Neural cell (in vitro differentiated cells): Measurements from ENCODE around the gene COL5A1. TPM values are rescaled to one million over a fixed set of nuclear protein-coding genes. Genes with fewer than 3 reads are reported as not detected.

ENCODE experiments used
- H2AFZ ChIP-seq: fragments of 200-600, 300-800 bp; sonication (generic), shearing (Covaris generic); 2 replicates; pipeline ENCODE4 v1.6.0; 2014; ENCODE audit warnings: low read depth, mild to moderate bottlenecking, antibody characterized with exemption, low read length, moderate library complexity
- H3F3A ChIP-seq: fragments of 200-600 bp; shearing (Covaris generic); 2 replicates; pipeline ENCODE4 v1.6.1; 2016; ENCODE audit warnings: mild to moderate bottlenecking, moderate library complexity, mixed read lengths, antibody characterized with exemption, low read length; ENCODE audit not compliant: insufficient read depth, poor library complexity, severe bottlenecking
- H3K27ac ChIP-seq: fragments of 200-600, 300-800 bp; sonication (generic), shearing (Covaris generic); 2 replicates; pipeline ENCODE4 v1.5.1; 2014; ENCODE audit warnings: mild to moderate bottlenecking, low read length, moderate library complexity
- H3K27me3 ChIP-seq: fragments of 300-800, 200-600 bp; sonication (generic), shearing (Covaris generic); 2 replicates; pipeline ENCODE4 v1.6.0; 2014; ENCODE audit warnings: mild to moderate bottlenecking, low read depth, low read length, moderate library complexity; ENCODE audit not compliant: insufficient read depth
- H3K36me3 ChIP-seq: fragments of 300-800, 200-600 bp; sonication (generic), shearing (Covaris generic); 2 replicates; pipeline ENCODE4 v1.5.1; 2014; ENCODE audit warnings: mild to moderate bottlenecking, antibody characterized with exemption, low read length, moderate library complexity; ENCODE audit not compliant: insufficient read depth
- H3K4me2 ChIP-seq: fragments of 300-800, 200-600 bp; sonication (generic), shearing (Covaris generic); 2 replicates; pipeline ENCODE4 v1.6.0; 2014; ENCODE audit warnings: mild to moderate bottlenecking, low read length
- H3K4me3 ChIP-seq: fragments of 300-800, 200-600 bp; sonication (generic), shearing (Covaris generic); 2 replicates; pipeline ENCODE4 v1.5.1; 2014; ENCODE audit warnings: mild to moderate bottlenecking, low read length, moderate library complexity
- H3K79me2 ChIP-seq: fragments of 200-600 bp; shearing (Covaris generic); replicated peaks from 2 replicates; pipeline ENCODE4 v1.6.0; 2014; ENCODE audit warnings: mild to moderate bottlenecking, low read length, moderate library complexity; ENCODE audit not compliant: insufficient read depth
- H3K9ac ChIP-seq: fragments of 300-800, 200-600 bp; sonication (generic), shearing (Covaris generic); 2 replicates; pipeline ENCODE4 v1.6.1; 2016; ENCODE audit warnings: mild to moderate bottlenecking, low read length, mixed read lengths
- H3K9me2 ChIP-seq: fragments of 200-600 bp; shearing (Covaris generic); 2 replicates; pipeline ENCODE4 v1.6.1; 2016; ENCODE audit warnings: mild to moderate bottlenecking, low read length, mixed read lengths; ENCODE audit not compliant: insufficient read depth
- H3K9me3 ChIP-seq: fragments of 200-600, 300-800 bp; sonication (generic), shearing (Covaris generic); 2 replicates; pipeline ENCODE4 v1.6.1; 2016; ENCODE audit warnings: mild to moderate bottlenecking, mixed run types, low read length, moderate library complexity, mixed read lengths
- H4K20me1 ChIP-seq: fragments of 200-600 bp; shearing (Covaris generic); 2 replicates; pipeline ENCODE4 v1.6.1; 2016; ENCODE audit warnings: mild to moderate bottlenecking, mixed run types; ENCODE audit not compliant: insufficient read depth
- EP300 ChIP-seq: fragments of 450-650 bp; conservative IDR thresholded peaks from 2 replicates; pipeline ENCODE4 v1.6.1; 2014; ENCODE audit warnings: antibody characterized with exemption, mild to moderate bottlenecking, moderate library complexity; ENCODE audit not compliant: poor library complexity, severe bottlenecking
- EZH2 ChIP-seq: fragments of 200-600, 300-800 bp; shearing (Covaris generic), sonication (generic); IDR thresholded peaks from 2 replicates; pipeline ENCODE4 v1.6.1; 2014; ENCODE audit warnings: antibody characterized with exemption, low read length, borderline replicate concordance, mild to moderate bottlenecking; ENCODE audit not compliant: insufficient read depth, poor library complexity, severe bottlenecking
- MXI1 ChIP-seq: fragments of 450-650 bp; conservative IDR thresholded peaks from 2 replicates; pipeline ENCODE4 v1.6.1; 2014; ENCODE audit warnings: antibody characterized with exemption, mild to moderate bottlenecking; ENCODE audit not compliant: poor library complexity, severe bottlenecking
- POLR2AphosphoS5 ChIP-seq: IDR thresholded peaks from 2 replicates; pipeline ENCODE4 v1.6.1; 2012
- RAD21 ChIP-seq: fragments of 450-650 bp; conservative IDR thresholded peaks from 2 replicates; pipeline ENCODE4 v1.6.1; 2014; ENCODE audit warnings: antibody characterized with exemption, mild to moderate bottlenecking, moderate library complexity
- REST ChIP-seq: IDR thresholded peaks from 2 replicates; pipeline ENCODE4 v1.6.1; 2012; ENCODE audit warnings: borderline replicate concordance
- SMC3 ChIP-seq: fragments of 450-650 bp; conservative IDR thresholded peaks from 2 replicates; pipeline ENCODE4 v1.6.1; 2014; ENCODE audit warnings: antibody characterized with exemption, mild to moderate bottlenecking, moderate library complexity; ENCODE audit not compliant: poor library complexity
- TAF1 ChIP-seq: IDR thresholded peaks from 2 replicates; pipeline ENCODE4 v1.6.1; 2012; ENCODE audit warnings: low read depth
- polyA plus RNA-seq: library from polyadenylated mRNA; depleted of rRNA; stranded (reverse); fragments of >200 nt; gene quantifications from 2 replicates; pipeline ENCODE4 v1.2.3, GENCODE V29; 2014
- TF ChIP-seq, protein P1 (sequence below): fragments of 450-650 bp; IDR thresholded peaks from 2 replicates; pipeline ENCODE4 v1.5.1; 2014; ENCODE audit warnings: antibody characterized with exemption, mild to moderate bottlenecking, moderate library complexity; ENCODE audit not compliant: poor library complexity, severe bottlenecking

Gene COL5A1
- polyA plus RNA-seq, 1 donor from 2014 or later: not detected

DNA sequence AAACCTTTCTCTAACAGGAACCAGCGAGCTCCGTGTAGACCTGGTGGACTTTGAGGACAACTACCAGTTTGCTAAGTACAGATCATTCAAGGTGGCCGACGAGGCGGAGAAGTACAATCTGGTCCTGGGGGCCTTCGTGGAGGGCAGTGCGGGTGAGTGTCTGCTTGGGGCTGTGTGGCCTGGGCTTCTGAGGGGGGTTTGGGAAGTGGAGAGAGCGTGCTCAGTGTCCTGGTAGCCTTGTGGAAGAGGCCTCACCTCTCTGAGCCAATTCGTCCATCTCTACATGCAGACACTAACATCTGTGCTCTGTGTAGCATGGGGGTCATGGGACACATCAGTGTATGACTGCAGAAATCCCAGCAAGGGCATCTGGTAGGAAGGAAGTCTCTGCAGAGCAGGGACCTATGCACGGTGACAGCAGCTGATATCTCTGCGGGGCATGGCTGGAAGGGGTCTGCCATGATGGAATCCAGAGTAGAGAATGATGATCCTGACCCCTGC lies 244.9 kb downstream of the COL5A1 start:
- Histone ChIP-seq H3K9me3 (no peaks in the 10 kb centered on the region), H4K20me1 (no peaks in the 10 kb centered on the region), H3K36me3 (no peaks in the 10 kb centered on the region), H2AFZ (no peak overlapping the region), H3K9me2 (no peaks in the 10 kb centered on the region), H3K4me2 (no peak overlapping the region), H3K79me2 (no peaks in the 10 kb centered on the region), H3K4me3 (no peak overlapping the region), H3K27ac (no peak overlapping the region), H3K9ac (no peak overlapping the region), H3K27me3 (no peaks in the 10 kb centered on the region), H3F3A (no peaks in the 10 kb centered on the region)
- TF ChIP-seq RAD21 (no peak), TAF1 (no peak), EZH2 (no peak)

GRCh38 chr9:134887219-134887618 lies 245.6 kb downstream of the COL5A1 start:
- no peak overlapping the region for H3K4me3 ChIP-seq
- no peak overlapping the region for H3K9ac ChIP-seq
- no peak overlapping the region for H2AFZ ChIP-seq
- H3K9me2 ChIP-seq: no peaks in the 10 kb centered on the region
- no peaks in the 10 kb centered on the region for H4K20me1 ChIP-seq
- no peaks in the 10 kb centered on the region for H3K27me3 ChIP-seq
- no peaks in the 10 kb centered on the region for H3K79me2 ChIP-seq
- H3K9me3 ChIP-seq: no peaks in the 10 kb centered on the region
- H3K27ac ChIP-seq: no peak overlapping the region
- no peaks in the 10 kb centered on the region for H3K36me3 ChIP-seq
- no peak overlapping the region for H3K4me2 ChIP-seq
- TF ChIP-seq TAF1 (no peak), SMC3 (no peak)
- no peaks in the 10 kb centered on the region for H3F3A ChIP-seq

DNA sequence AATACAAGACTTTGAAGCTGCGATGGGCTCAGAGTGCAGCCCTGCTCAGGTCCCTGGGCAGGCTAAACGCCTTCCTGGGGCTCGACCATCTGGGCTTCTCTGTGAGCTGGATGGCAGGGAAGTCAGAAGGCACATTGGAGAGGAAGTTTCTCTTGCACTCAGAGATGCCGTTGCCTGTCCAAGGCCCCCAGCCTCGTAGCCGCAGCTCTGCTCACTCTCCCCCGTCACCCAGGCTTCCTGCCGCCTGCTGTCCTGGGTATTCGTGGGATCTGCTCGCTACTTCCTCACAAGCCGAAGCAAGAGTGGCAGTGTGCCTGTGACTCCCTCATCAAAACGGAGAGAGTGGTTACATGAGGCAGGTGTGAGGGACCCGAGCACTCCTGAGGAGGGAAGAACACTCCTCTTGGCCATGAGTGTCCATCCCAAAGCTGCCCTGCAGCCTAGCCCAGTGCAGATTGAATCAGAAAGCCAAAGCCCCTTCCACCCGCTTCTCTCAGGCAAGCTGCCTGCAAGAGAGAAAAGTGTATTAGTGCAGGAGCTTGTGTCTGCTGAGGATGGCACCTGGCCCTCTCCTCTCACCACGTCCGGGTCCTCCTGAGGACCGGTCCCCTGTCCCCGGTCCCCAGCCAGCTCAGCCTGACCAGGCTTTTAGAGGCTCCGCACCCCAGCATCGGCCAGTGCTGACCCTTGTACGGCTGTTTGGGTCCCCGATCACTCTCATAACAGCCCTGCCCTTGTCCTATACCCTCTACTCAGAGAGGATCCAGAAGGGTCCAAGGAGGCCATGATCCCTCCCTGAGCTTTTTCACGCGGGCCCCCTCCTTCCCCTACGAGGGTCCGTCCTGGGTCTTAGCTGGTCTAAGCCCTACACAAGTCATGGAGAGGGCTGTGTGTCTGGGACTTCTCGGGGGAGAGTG lies 246.3 kb downstream of the COL5A1 start:
- no peaks in the 10 kb centered on the region for H3K27me3 ChIP-seq
- H3K9me2 ChIP-seq: no peaks in the 10 kb centered on the region
- no peaks in the 10 kb centered on the region for H4K20me1 ChIP-seq
- H3K36me3 ChIP-seq: no peaks in the 10 kb centered on the region
- H3K9me3 ChIP-seq: no peaks in the 10 kb centered on the region
- H3K27ac ChIP-seq: no peak overlapping the region
- no peak overlapping the region for H3K9ac ChIP-seq
- H3K4me3 ChIP-seq: no peak overlapping the region
- TF ChIP-seq, protein P1, sequence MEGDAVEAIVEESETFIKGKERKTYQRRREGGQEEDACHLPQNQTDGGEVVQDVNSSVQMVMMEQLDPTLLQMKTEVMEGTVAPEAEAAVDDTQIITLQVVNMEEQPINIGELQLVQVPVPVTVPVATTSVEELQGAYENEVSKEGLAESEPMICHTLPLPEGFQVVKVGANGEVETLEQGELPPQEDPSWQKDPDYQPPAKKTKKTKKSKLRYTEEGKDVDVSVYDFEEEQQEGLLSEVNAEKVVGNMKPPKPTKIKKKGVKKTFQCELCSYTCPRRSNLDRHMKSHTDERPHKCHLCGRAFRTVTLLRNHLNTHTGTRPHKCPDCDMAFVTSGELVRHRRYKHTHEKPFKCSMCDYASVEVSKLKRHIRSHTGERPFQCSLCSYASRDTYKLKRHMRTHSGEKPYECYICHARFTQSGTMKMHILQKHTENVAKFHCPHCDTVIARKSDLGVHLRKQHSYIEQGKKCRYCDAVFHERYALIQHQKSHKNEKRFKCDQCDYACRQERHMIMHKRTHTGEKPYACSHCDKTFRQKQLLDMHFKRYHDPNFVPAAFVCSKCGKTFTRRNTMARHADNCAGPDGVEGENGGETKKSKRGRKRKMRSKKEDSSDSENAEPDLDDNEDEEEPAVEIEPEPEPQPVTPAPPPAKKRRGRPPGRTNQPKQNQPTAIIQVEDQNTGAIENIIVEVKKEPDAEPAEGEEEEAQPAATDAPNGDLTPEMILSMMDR: no peak
- TF ChIP-seq TAF1 (no peak), SMC3 (no peak), POLR2AphosphoS5 (no peak), MXI1 (no peak), EP300 (no peak), REST (no peak), RAD21 (no peak), EZH2 (no peak)
- no peaks in the 10 kb centered on the region for H3K79me2 ChIP-seq
- H3K4me2 ChIP-seq: no peak overlapping the region
- H2AFZ ChIP-seq: no peak overlapping the region
- H3F3A ChIP-seq: no peaks in the 10 kb centered on the region
